ENCODE results near the gene SPIN1.

DNA sequence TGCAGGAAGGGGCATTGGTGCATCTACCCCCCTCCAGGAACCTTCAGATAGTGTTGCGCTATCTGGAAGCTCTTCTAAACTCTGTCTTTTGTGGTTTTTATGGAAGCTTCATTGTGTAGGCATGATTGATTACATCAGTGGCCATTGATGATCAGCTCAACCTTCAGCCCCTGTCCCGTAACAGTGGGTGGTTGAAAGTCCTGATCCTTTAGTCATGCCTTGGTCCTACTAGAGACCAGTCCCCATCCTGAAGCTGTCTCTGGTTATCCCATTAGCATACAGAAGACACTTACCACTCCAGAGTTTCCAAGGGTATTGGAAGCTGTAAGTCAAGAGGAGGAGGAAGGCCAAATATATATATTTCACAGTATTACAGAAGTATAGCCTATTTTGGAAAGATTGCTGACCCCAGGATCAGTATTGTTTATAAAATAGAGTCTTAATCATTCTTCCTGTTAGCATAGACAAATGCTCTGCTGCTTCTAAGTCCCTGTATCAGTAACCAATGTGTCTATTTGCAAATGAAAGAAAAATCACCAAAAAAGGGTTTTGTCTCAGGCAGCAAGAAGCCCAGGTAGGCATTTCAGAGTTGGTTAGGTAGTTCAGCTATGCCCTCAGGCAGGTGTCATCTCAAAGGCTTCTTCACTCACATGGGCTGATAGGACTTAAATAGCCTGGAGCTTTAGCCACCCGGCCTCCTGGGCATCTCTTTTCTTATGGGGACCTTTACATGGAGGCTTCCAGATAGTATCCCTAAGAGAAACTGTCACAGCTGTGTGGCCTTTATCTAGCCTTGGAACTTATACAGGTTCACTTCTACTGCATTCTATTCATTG is 41.6 kb downstream of the SPIN1 start:
- TF ChIP-seq, protein P1, sequence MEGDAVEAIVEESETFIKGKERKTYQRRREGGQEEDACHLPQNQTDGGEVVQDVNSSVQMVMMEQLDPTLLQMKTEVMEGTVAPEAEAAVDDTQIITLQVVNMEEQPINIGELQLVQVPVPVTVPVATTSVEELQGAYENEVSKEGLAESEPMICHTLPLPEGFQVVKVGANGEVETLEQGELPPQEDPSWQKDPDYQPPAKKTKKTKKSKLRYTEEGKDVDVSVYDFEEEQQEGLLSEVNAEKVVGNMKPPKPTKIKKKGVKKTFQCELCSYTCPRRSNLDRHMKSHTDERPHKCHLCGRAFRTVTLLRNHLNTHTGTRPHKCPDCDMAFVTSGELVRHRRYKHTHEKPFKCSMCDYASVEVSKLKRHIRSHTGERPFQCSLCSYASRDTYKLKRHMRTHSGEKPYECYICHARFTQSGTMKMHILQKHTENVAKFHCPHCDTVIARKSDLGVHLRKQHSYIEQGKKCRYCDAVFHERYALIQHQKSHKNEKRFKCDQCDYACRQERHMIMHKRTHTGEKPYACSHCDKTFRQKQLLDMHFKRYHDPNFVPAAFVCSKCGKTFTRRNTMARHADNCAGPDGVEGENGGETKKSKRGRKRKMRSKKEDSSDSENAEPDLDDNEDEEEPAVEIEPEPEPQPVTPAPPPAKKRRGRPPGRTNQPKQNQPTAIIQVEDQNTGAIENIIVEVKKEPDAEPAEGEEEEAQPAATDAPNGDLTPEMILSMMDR (IDR thresholded peaks at IDR 0.05), result no peak
- no peak for TF ChIP-seq POLR2A (IDR thresholded peaks at IDR 0.05)
